GM23338 (cell line): ENCODE measurements around the gene FNDC11.

ENCODE experiments used
- CREB1 ChIP-seq: fragments of 250-450 bp; sonication (Bioruptor Pico); IDR thresholded peaks from 2 replicates; pipeline ENCODE4 v1.5.0; 2020; ENCODE audit warnings: low read depth, mild to moderate bottlenecking, moderate library complexity
- EZH2phosphoT487 ChIP-seq: fragments of 200-600 bp; sonication (generic); IDR thresholded peaks from one replicate; pipeline ENCODE4 v1.8.1; 2018; ENCODE audit warnings: antibody characterized with exemption; ENCODE audit not compliant: unreplicated experiment
- STAT1 ChIP-seq: IDR thresholded peaks from one replicate; pipeline ENCODE4 v1.6.1; 2016; ENCODE audit warnings: antibody characterized with exemption; ENCODE audit not compliant: unreplicated experiment
- TF ChIP-seq, protein P1 (sequence below), 2 experiments: fragments of 200-600 bp in 1 of 2; sonication (generic) in 1 of 2; conservative IDR thresholded peaks; 2 replicates each; pipeline versions ENCODE4 v1.5.1 to v1.6.1; 2016 to 2017; ENCODE audit warnings: antibody characterized with exemption in 2 of 2, low read depth in 2 of 2, mild to moderate bottlenecking in 2 of 2, moderate library complexity in 1 of 2

DNA sequence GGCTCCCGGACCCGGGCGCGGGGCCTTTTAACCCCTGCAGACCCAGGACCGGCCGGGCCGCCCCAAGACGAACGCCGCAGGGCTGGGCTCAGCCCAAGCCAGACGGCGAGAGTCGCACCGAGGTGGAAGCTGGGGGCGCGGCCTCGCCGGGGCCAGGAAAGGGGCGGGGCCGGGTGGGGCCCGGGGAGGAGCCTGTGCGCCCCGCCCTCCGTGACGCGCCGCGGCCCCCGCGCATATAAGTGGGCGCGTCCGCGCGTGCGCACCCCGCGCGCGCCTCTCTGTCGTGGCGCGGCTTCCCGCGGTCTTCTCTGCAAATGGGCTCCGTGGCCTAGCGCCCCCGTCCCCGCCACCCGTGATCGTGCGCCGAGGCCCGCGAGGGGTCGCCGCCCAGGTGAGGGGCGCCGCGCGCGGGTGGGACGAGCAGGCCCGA is 33.4 kb upstream of the FNDC11 start, which contains the start of gene PPDPF:
- TF ChIP-seq STAT1 = no peak
- TF ChIP-seq, protein P1, sequence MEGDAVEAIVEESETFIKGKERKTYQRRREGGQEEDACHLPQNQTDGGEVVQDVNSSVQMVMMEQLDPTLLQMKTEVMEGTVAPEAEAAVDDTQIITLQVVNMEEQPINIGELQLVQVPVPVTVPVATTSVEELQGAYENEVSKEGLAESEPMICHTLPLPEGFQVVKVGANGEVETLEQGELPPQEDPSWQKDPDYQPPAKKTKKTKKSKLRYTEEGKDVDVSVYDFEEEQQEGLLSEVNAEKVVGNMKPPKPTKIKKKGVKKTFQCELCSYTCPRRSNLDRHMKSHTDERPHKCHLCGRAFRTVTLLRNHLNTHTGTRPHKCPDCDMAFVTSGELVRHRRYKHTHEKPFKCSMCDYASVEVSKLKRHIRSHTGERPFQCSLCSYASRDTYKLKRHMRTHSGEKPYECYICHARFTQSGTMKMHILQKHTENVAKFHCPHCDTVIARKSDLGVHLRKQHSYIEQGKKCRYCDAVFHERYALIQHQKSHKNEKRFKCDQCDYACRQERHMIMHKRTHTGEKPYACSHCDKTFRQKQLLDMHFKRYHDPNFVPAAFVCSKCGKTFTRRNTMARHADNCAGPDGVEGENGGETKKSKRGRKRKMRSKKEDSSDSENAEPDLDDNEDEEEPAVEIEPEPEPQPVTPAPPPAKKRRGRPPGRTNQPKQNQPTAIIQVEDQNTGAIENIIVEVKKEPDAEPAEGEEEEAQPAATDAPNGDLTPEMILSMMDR (conservative IDR thresholded peaks at IDR 0.05; ENCODE audit: low read depth in 2 of 2) = no peak
- peak; percentile 87 for TF ChIP-seq CREB1
- TF ChIP-seq EZH2phosphoT487 = no peak
